ENCODE measurements around the gene PDE11A. TPM values are rescaled to one million over a fixed set of nuclear protein-coding genes. Genes with fewer than 3 reads are reported as not detected.
"Not testable (repeated sequence)": the region's sequence is repeated elsewhere in the genome, so short reads cannot be mapped to it uniquely, and the experiment has no call there.

Gene PDE11A
- total RNA-seq, 1 donor = under 0.01 TPM

DNA sequence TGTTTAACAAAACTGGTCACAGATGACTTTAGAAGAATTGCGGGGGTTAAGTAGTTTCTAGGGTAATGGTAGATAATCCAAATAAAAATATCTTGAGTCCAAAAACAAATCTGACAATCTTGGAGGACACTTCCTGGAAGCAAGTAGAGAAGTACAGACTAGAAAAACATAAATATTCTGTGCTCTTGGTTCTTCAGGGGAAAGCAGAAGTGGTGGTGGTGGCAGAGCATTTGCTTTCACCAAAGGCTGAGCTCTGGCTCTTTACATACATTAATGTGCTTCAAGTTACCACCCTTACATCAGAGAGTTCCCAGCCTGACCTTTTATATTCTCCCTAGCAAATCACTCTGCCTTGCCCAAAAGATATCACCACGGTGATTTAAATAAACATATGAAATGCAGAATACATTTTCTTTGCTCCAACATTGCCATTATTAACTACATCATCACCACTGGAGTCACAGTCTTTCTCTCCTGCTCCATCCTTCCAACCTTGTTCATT is 15.3 kb downstream of the PDE11A start:
- Histone ChIP-seq H3K4me3 (ENCODE audit: low read length) (no peak overlapping the region), H3K27me3 (ENCODE audit: insufficient read depth, low read length) (no peaks in the 10 kb centered on the region), H3K9me3 (ENCODE audit: low read depth, low read length) (no peaks in the 10 kb centered on the region), H3K4me1 (ENCODE audit: insufficient read depth, low read length) (no peaks in the 10 kb centered on the region)

DNA sequence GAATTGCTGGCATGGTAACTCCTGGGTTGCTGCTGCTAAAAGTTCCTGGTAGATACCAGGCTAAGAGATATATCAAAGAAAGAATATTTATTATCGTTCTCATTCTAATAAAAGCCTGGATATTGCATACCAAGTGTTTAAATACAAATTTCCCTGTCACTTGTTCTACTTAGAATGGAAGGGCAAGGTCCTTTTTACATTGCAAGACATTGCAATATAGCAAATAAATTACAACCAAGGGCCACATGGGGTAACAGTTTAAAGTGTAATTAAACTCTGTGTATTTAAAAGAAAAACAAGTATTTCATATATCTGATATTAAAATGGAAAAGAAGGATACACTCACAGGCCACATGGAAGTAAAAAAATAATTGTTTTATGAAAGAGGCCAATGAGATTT is 16.2 kb downstream of the PDE11A start:
- no peaks in the 10 kb centered on the region for H3K9me3 ChIP-seq (ENCODE audit: low read depth, low read length)

DNA sequence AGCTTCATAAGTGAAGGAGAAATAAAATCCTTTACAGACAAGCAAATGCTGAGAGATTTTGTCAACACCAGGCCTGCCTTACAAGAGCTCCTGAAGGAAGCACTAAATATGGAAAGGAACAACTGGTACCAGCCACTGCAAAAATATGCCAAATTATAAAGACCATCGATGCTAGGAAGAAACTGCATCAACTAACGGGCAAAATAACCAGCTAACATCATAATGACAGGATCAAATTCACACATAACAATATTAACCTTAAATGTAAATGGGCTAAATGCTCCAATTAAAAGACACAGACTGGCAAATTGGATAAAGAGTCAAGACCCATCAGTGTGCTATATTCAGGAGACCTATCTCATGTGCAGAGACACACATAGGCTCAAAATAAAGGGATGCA is 21.3 kb downstream of the PDE11A start:
- not testable (repeated sequence) for H3K27me3 ChIP-seq (ENCODE audit: insufficient read depth, low read length); H3K9me3 ChIP-seq (ENCODE audit: low read depth, low read length); H3K4me1 ChIP-seq (ENCODE audit: insufficient read depth, low read length); H3K4me3 ChIP-seq (ENCODE audit: low read length)

More for the DNA sequence above, 16.2 kb downstream of the PDE11A start:
- H3K27me3 ChIP-seq (ENCODE audit: insufficient read depth, low read length) = no peaks in the 10 kb centered on the region
- H3K4me1 ChIP-seq (ENCODE audit: insufficient read depth, low read length) = no peaks in the 10 kb centered on the region
- no peak overlapping the region for H3K4me3 ChIP-seq (ENCODE audit: low read length)

- H3K9me3 ChIP-seq (ENCODE audit: low read depth, low read length) = no peaks in the 10 kb centered on the region
- H3K4me3 ChIP-seq (ENCODE audit: low read length) = no peak overlapping the region
- H3K27me3 ChIP-seq (ENCODE audit: insufficient read depth, low read length) = no peaks in the 10 kb centered on the region
- no peaks in the 10 kb centered on the region for H3K4me1 ChIP-seq (ENCODE audit: insufficient read depth, low read length)
Observed at GRCh38 chr2:178047391-178047790, 25.2 kb downstream of the PDE11A start.

GRCh38 chr2:178044836-178045235 is 27.7 kb downstream of the PDE11A start:
- Histone ChIP-seq H3K4me1 (ENCODE audit: insufficient read depth, low read length) (no peaks in the 10 kb centered on the region), H3K27me3 (ENCODE audit: insufficient read depth, low read length) (no peaks in the 10 kb centered on the region), H3K9me3 (ENCODE audit: low read depth, low read length) (no peaks in the 10 kb centered on the region), H3K4me3 (ENCODE audit: low read length) (no peak overlapping the region)

GRCh38 chr2:178043266-178043665 is 29.3 kb downstream of the PDE11A start:
- no peaks in the 10 kb centered on the region for H3K27me3 ChIP-seq (ENCODE audit: insufficient read depth, low read length)

DNA sequence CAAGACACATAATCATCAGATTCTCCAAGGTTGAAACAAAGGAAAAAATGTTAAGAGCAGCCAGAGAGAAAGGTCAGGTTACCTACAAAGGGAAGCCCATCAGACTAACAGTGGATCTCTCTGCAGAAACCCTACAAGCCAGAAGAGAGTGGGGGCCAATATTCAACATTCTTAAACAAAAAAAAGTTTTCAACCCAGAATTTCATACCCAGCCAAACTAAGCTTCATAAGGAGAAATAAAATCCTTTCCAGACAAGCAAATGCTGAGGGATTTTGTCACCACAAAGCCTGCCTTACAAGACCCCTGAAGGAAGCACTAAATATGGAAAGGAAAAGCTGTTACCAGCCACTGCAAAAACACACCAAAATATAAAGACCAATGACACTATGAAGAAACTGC is 39.0 kb downstream of the PDE11A start:
- H3K4me1 ChIP-seq (ENCODE audit: insufficient read depth, low read length); H3K9me3 ChIP-seq (ENCODE audit: low read depth, low read length); H3K27me3 ChIP-seq (ENCODE audit: insufficient read depth, low read length); H3K4me3 ChIP-seq (ENCODE audit: low read length): not testable (repeated sequence)

More at GRCh38 chr2:178043266-178043665, 29.3 kb downstream of the PDE11A start:
- no peak overlapping the region for H3K4me3 ChIP-seq (ENCODE audit: low read length)
- H3K4me1 ChIP-seq (ENCODE audit: insufficient read depth, low read length) = no peaks in the 10 kb centered on the region
- H3K9me3 ChIP-seq (ENCODE audit: low read depth, low read length) = no peaks in the 10 kb centered on the region

DNA sequence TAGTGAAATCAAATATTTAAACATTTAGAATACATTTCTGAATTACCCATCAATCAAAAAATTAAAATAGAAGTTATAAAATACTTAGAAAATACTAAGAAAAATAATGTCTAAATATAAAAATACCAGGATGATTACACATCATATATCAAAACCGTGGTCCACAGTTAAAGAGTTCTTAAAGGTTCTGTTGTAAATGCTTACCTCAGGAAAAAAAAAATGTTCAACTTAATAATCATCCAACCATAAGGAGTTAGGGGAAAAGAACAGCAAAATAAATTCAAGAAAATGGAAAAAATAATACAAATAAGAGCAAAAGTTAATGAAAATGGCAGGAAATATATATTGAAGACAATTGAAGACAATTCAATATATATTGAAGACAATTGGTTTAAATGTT is 43.2 kb downstream of the PDE11A start:
- H3K4me3 ChIP-seq (ENCODE audit: low read length) = no peak overlapping the region
- H3K4me1 ChIP-seq (ENCODE audit: insufficient read depth, low read length) = no peaks in the 10 kb centered on the region
- H3K27me3 ChIP-seq (ENCODE audit: insufficient read depth, low read length) = no peaks in the 10 kb centered on the region
- H3K9me3 ChIP-seq (ENCODE audit: low read depth, low read length) = no peaks in the 10 kb centered on the region

- Histone ChIP-seq H3K9me3 (ENCODE audit: low read depth, low read length) (no peaks in the 10 kb centered on the region), H3K27me3 (ENCODE audit: insufficient read depth, low read length) (no peaks in the 10 kb centered on the region), H3K4me3 (ENCODE audit: low read length) (no peak overlapping the region), H3K4me1 (ENCODE audit: insufficient read depth, low read length) (no peaks in the 10 kb centered on the region)
Observed at GRCh38 chr2:178025551-178026185, 46.9 kb downstream of the PDE11A start.

GRCh38 chr2:178018141-178018540 is 54.4 kb downstream of the PDE11A start:
- no peak overlapping the region for H3K4me3 ChIP-seq (ENCODE audit: low read length)
- no peaks in the 10 kb centered on the region for H3K9me3 ChIP-seq (ENCODE audit: low read depth, low read length)

GRCh38 chr2:178016612-178017011 is 56.0 kb downstream of the PDE11A start:
- H3K27me3 ChIP-seq (ENCODE audit: insufficient read depth, low read length) = no peaks in the 10 kb centered on the region

More at GRCh38 chr2:178018141-178018540, 54.4 kb downstream of the PDE11A start:
- Histone ChIP-seq H3K4me1 (ENCODE audit: insufficient read depth, low read length) (no peaks in the 10 kb centered on the region), H3K27me3 (ENCODE audit: insufficient read depth, low read length) (no peaks in the 10 kb centered on the region)

GRCh38 chr2:178012639-178013038 is 59.9 kb downstream of the PDE11A start:
- H3K4me1 ChIP-seq (ENCODE audit: insufficient read depth, low read length) = no peaks in the 10 kb centered on the region
- no peaks in the 10 kb centered on the region for H3K27me3 ChIP-seq (ENCODE audit: insufficient read depth, low read length)
- no peak overlapping the region for H3K4me3 ChIP-seq (ENCODE audit: low read length)
- no peaks in the 10 kb centered on the region for H3K9me3 ChIP-seq (ENCODE audit: low read depth, low read length)

More at GRCh38 chr2:178016612-178017011, 56.0 kb downstream of the PDE11A start:
- Histone ChIP-seq H3K9me3 (ENCODE audit: low read depth, low read length) (no peaks in the 10 kb centered on the region), H3K4me3 (ENCODE audit: low read length) (no peak overlapping the region), H3K4me1 (ENCODE audit: insufficient read depth, low read length) (no peaks in the 10 kb centered on the region)

DNA sequence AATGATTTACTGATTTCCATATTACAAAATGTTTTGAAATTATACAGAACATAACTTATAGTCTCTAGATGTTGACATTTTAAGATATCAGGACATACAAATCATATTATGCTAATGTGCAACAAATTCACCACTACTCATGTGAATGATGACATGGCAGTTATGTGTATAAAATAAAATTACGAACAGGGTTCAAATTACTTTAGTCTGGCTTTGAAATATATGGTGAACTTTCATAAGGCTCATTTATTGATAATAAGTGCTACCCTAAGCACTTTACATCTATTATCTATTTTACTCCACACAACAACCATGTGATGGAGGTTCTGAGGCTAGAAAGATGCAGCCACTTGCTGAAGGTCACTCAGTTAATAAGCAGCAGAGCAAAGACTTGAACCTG is 62.8 kb downstream of the PDE11A start:
- Histone ChIP-seq H3K9me3 (ENCODE audit: low read depth, low read length) (no peaks in the 10 kb centered on the region), H3K27me3 (ENCODE audit: insufficient read depth, low read length) (no peaks in the 10 kb centered on the region), H3K4me3 (ENCODE audit: low read length) (no peak overlapping the region), H3K4me1 (ENCODE audit: insufficient read depth, low read length) (no peaks in the 10 kb centered on the region)

- Histone ChIP-seq H3K9me3 (ENCODE audit: low read depth, low read length) (no peaks in the 10 kb centered on the region), H3K4me3 (ENCODE audit: low read length) (no peak overlapping the region), H3K4me1 (ENCODE audit: insufficient read depth, low read length) (no peaks in the 10 kb centered on the region), H3K27me3 (ENCODE audit: insufficient read depth, low read length) (no peaks in the 10 kb centered on the region)
Observed at GRCh38 chr2:178008636-178009289, 63.8 kb downstream of the PDE11A start.

DNA sequence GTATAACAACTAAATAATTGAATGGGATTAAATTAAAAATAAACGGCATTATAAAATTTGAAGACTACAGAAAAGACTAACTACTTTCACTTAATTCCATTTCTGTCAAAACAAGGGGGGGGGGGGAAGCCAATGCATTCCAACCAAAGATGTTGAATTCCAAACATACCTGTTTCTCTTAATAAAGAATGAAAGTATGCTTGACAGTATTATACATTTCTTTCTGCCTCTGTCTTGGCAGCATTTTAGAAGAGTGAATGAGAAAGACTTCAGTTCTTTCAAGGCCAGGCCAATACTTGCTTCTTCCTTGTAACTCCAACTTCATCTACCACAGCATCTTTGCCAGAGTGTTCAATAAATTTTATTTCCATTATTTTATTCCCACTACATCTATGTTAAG is 65.9 kb downstream of the PDE11A start:
- H3K4me1 ChIP-seq (ENCODE audit: insufficient read depth, low read length) = no peaks in the 10 kb centered on the region
- no peaks in the 10 kb centered on the region for H3K27me3 ChIP-seq (ENCODE audit: insufficient read depth, low read length)
- H3K9me3 ChIP-seq (ENCODE audit: low read depth, low read length) = no peaks in the 10 kb centered on the region
- H3K4me3 ChIP-seq (ENCODE audit: low read length) = no peak overlapping the region

DNA sequence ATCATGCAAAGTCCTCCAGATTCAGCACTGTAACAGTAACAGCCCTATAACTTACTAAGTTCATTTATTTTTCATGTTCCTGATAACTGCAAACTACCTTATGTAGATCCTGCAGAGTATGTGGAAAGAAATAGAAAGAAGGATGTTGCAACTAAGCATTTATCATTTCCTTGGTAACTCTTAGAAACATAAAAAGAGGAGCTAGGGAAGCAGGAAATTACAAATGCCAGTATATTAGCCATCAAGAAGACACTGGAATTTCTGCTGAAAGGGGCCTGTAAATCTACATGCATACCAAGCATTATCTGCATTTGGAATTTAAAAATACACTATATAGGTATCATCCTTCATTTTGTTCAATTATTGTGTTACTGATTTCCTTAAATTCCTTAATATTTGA is 66.8 kb downstream of the PDE11A start:
- H3K9me3 ChIP-seq (ENCODE audit: low read depth, low read length) = no peaks in the 10 kb centered on the region
- no peaks in the 10 kb centered on the region for H3K27me3 ChIP-seq (ENCODE audit: insufficient read depth, low read length)
- H3K4me3 ChIP-seq (ENCODE audit: low read length) = no peak overlapping the region
- no peaks in the 10 kb centered on the region for H3K4me1 ChIP-seq (ENCODE audit: insufficient read depth, low read length)
